Upper lobe of right lung (tissue), 1 donor: ENCODE data around the gene TMEM121B. TPM values are rescaled to one million over a fixed set of nuclear protein-coding genes. Genes with fewer than 3 reads are reported as not detected.

Source experiments
- ATAC-seq: fragments of 200-7000 bp; cut with Tn5 transposase; one replicate; pipeline ENCODE4 v1.9.1; 2020; ENCODE audit warnings: mild to moderate bottlenecking, moderate library complexity
- DNase-seq: peaks from one replicate; pipeline ENCODE4 v3.0.0-alpha.2; 2020
- H3K27ac ChIP-seq: fragments of 200-600 bp; one replicate; pipeline ENCODE4 v1.8.0; 2022
- H3K27me3 ChIP-seq: fragments of 200-600 bp; one replicate; pipeline ENCODE4 v1.8.0; 2022; ENCODE audit warnings: mild to moderate bottlenecking
- H3K36me3 ChIP-seq: fragments of 200-600 bp; one replicate; pipeline ENCODE4 v1.8.0; 2022
- H3K4me1 ChIP-seq: fragments of 200-600 bp; one replicate; pipeline ENCODE4 v1.8.0; 2022
- H3K4me3 ChIP-seq: fragments of 200-600 bp; one replicate; pipeline ENCODE4 v1.8.0; 2022; ENCODE audit warnings: mild to moderate bottlenecking
- H3K9me3 ChIP-seq: fragments of 200-600 bp; one replicate; pipeline ENCODE4 v1.8.0; 2022
- intact Hi-C: fragments of 100-400 bp; cut with DNase I; formaldehyde crosslinking; loops from one replicate; pipeline ENCODE4 v1.11.0; 2022
- total RNA-seq: library from RNA; stranded (reverse); fragmentation: NEBNext Ultra II Directional; extraction: Animal tissue kit (Norgen Biotek cat#: 25700); gene quantifications from one replicate; pipeline ENCODE4 v1.2.1, GENCODE V29; 2021
- TF ChIP-seq, protein P1 (sequence below): fragments of 200-600 bp; IDR thresholded peaks from one replicate; pipeline ENCODE4 v1.8.0; 2022; ENCODE audit warnings: antibody characterized with exemption
- donor health status: DM: no; HTN: yes; CAD: no; lungs with severe emphysema.

TMEM121B gene
- total RNA-seq, 1 donor from 2014 or later: 2.1 TPM

DNA sequence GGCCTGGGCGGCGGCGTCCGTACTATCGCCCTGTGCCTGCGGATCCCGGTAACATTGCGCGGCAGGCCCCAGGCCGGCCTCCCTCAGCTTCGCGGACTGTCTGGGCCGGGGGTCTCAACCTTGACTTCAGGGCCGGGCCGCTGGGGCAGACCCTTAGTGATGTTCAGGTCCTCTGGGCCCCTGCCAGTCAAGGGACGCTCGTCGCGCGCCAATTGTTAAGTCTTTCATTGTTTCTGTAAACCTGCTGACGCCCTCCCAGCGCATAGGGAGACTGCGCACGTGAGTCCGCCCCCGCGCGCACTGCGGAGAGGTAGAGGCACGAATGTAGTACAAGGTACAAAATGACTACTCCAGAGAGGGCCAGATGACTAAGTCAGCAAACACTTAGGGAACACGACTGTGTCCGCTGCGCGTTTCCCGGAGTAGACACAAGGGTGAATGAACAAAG, 38.4 kb upstream of the TMEM121B start:
- DNase-seq (peak; percentile 80), ATAC-seq (peak; percentile 49)
- H3K4me1 ChIP-seq: peaks cover 17% of the 10 kb centered on the region
- H3K27ac ChIP-seq: peak overlapping the region; percentile 86
- intact Hi-C loops: no loop called here
- no peaks in the 10 kb centered on the region for H3K36me3 ChIP-seq
- H3K9me3 ChIP-seq: no peaks in the 10 kb centered on the region
- peak overlapping the region; percentile 77 for H3K4me3 ChIP-seq
- no peaks in the 10 kb centered on the region for H3K27me3 ChIP-seq
- TF ChIP-seq, protein P1, sequence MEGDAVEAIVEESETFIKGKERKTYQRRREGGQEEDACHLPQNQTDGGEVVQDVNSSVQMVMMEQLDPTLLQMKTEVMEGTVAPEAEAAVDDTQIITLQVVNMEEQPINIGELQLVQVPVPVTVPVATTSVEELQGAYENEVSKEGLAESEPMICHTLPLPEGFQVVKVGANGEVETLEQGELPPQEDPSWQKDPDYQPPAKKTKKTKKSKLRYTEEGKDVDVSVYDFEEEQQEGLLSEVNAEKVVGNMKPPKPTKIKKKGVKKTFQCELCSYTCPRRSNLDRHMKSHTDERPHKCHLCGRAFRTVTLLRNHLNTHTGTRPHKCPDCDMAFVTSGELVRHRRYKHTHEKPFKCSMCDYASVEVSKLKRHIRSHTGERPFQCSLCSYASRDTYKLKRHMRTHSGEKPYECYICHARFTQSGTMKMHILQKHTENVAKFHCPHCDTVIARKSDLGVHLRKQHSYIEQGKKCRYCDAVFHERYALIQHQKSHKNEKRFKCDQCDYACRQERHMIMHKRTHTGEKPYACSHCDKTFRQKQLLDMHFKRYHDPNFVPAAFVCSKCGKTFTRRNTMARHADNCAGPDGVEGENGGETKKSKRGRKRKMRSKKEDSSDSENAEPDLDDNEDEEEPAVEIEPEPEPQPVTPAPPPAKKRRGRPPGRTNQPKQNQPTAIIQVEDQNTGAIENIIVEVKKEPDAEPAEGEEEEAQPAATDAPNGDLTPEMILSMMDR: no peak

- Histone ChIP-seq H3K27ac (peak within 1 kb of the TSS; percentile 86), H3K36me3 (no peaks in the 10 kb centered on the region), H3K27me3 (no peaks in the 10 kb centered on the region), H3K4me1 (peaks cover 17% of the 10 kb centered on the region), H3K9me3 (no peaks in the 10 kb centered on the region), H3K4me3 (peak within 1 kb of the TSS; percentile 77)
- ATAC-seq (peak; percentile 95), DNase-seq (peak; percentile 96)
- intact Hi-C loops: no loop called here
- TF ChIP-seq, protein P1: no peak
Measured at GRCh38 chr22:17158568-17159503, 37.7 kb upstream of the TMEM121B start, which contains the start of gene HDHD5. Gene HDHD5, minus strand, starts transcription at chr22:17159277. Its CDS starts 26 bp downstream, at chr22:17159251.

DNA sequence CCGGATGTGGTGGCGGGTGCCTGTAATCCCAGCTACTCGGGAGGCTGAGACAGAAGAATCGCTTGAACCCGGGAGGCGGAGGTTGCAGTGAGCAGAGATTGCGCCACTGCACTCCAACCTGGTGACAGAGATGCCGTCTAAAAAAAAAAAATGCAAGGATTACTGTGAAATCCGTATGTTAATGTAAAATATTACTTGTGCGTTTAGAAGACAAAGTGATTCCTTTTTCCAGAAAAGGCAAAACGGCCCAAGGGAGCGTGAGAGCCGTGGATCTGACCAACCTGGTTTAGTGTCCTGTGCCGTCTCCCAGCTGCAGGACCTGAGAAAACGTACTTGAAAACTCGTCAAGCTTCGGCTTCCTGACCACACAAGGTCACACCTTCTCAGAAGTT, 37.0 kb upstream of the TMEM121B start:
- intact Hi-C loops: no loop called here
- Histone ChIP-seq H3K9me3 (no peaks in the 10 kb centered on the region), H3K27ac (peak overlapping the region; percentile 86), H3K27me3 (no peaks in the 10 kb centered on the region), H3K36me3 (no peaks in the 10 kb centered on the region), H3K4me1 (peaks cover 17% of the 10 kb centered on the region), H3K4me3 (peak overlapping the region; percentile 77)
- DNase-seq (no peak), ATAC-seq (no peak)
- TF ChIP-seq, protein P1: no peak

- no peaks in the 10 kb centered on the region for H3K36me3 ChIP-seq
- intact Hi-C loops: no loop called here
Measured at GRCh38 chr22:17157714-17158113, 36.6 kb upstream of the TMEM121B start.

GRCh38 chr22:17155941-17156340, 34.8 kb upstream of the TMEM121B start:
- Histone ChIP-seq H3K9me3 (no peaks in the 10 kb centered on the region), H3K27ac (no peak overlapping the region), H3K4me1 (peaks cover 17% of the 10 kb centered on the region), H3K36me3 (no peaks in the 10 kb centered on the region), H3K4me3 (no peak overlapping the region), H3K27me3 (no peaks in the 10 kb centered on the region)
- DNase-seq (no peak), ATAC-seq (no peak)
- TF ChIP-seq, protein P1: no peak
- intact Hi-C loops: no loop called here

More at GRCh38 chr22:17157714-17158113, 36.6 kb upstream of the TMEM121B start:
- no peak for DNase-seq
- Histone ChIP-seq H3K4me1 (peaks cover 17% of the 10 kb centered on the region), H3K9me3 (no peaks in the 10 kb centered on the region), H3K27ac (no peak overlapping the region), H3K4me3 (peak overlapping the region; percentile 77), H3K27me3 (no peaks in the 10 kb centered on the region)
- TF ChIP-seq, protein P1: no peak
- no peak for ATAC-seq
